Activated CD4-positive, CD25-positive, alpha-beta regulatory T cell (primary cell): ENCODE results near the gene EVI2A.
"Not testable (repeated sequence)": the region's sequence is repeated elsewhere in the genome, so short reads cannot be mapped to it uniquely, and the experiment has no call there.

Experiments
- DNase-seq, 4 experiments: peaks; one replicate each; lab custom pipeline; 2025; lab: John Stamatoyannopoulos, UW

EVI2A gene

DNA sequence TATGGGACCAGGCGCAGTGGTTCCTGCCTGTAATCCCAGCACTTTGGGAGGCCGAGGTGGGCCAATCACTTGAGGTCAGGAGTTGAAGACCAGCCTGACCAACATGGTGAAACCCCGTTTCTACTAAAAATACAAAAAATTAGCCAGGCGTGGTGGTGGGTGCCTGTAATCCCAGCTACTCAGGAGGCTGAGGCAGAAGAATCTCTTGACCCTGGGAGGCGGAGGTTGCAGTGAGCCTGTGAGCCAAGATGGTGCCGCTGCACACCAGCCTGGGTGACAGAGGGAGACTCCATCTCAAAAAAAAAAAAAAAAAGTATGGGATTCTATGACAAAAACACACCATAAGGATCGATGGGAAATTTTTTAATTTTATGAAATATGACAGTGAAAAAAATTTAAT is 9.2 kb downstream of the EVI2A start:
- DNase-seq = peak in 1 of 4 experiments; percentile 23

- no peak for DNase-seq
Measured at GRCh38 chr17:31311526-31311925, 9.9 kb downstream of the EVI2A start.

DNA sequence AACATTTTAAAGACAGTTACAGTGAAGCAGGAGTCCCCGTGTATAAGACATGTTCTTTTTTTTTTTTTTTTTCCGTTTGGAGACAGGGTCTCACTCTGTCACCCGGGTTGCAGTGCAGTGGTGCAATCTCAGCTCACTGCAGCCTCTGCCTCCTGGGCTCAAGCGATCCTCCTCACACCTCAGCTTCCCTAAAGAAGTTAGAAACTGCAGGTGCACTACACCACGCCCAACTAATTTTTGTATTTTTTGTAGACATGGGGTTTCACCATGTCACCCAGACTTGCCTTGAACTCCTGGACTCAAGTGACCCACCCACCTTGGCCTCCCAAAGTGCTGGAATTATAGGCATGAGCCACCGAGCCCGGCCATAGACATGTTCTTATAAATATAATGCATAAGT is 10.5 kb downstream of the EVI2A start:
- DNase-seq = no peak

DNA sequence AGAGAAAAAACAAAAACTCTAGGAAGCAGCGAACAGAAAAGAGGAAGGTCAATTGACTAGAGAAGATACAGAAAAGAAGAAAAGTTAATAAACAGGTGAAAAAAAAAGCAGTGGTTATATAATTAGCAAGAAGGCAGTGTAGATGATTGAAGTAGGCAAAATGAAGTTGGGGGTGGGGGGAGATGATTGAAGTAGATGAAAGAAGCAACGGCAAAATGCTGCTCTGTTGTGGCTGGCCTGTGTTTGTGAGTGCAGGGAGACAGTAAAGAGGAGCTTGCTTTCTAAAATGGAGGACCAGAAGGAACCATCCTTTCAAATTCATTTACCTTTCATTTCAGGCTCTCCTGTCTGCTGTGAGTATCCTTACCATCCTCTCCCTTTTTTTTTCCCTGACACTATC is 11.2 kb downstream of the EVI2A start:
- peak in 2 of 4 experiments; percentile 19 to 32 for DNase-seq

DNA sequence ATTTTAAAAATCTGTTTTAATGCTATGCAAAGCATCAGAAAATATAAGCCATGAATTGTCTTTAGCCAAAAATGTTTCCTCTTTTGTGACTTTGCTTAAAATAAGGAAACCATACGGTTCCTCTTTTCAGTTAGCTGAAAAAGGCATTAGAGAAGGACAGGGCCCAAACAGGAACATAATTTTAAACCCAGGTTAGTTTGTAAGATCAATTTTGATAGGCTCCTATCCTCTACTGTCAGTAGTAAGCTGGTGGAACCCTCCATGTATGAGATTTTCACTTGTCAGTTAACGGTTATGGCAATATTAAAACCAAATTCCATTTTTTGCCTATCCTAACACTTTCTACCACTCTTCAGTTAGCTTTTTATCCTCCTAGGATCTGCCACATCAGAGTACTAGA is 11.9 kb downstream of the EVI2A start:
- no peak for DNase-seq

- no peak for DNase-seq
Measured at GRCh38 chr17:31308372-31309334, 12.8 kb downstream of the EVI2A start.

DNA sequence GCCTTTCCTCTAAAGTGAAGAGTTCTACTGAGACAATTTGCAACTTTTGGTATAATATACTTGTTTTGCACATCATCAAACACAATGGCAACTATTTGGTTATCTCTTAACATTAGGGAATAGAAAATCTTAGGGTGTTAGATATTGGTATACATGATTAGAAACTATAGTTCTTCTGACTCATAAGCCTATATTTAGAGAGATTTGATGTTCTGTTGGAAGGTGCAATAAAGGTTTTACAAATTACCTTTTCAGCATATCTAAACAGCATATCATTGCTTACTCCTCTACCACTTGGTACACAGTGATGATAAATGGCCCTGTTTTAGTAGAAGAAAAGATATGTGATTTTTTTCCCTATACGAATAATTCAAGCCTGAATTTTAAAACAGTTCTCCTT is 13.8 kb downstream of the EVI2A start:
- DNase-seq = no peak

- no peak for DNase-seq
Measured at GRCh38 chr17:31299624-31300023, 21.8 kb downstream of the EVI2A start.

- no peak for DNase-seq
Measured at GRCh38 chr17:31297090-31297489, 24.3 kb downstream of the EVI2A start, which contains the start of gene OMG. OMG (minus strand) TSS chr17:31297239; CDS start chr17:31296331, 908 bp downstream.

DNA sequence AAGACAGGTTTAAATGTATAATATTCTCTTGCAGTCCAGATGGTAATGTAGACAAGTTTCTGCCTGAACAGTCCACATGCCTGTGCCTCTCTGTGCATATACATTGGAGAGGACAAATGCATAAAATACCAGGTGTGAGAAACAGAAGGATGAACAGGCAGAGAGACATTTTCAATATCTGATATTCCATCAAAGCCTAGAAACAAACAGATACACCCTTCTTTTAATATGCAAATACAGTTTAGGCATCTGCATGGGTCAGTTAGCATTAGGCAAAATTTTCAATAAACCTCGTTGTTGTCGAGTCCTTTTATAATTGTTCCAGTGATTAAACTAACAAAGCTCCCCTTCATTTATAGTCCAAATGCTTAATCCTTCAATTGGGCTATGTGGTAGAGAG is 25.3 kb downstream of the EVI2A start:
- DNase-seq = no peak

DNA sequence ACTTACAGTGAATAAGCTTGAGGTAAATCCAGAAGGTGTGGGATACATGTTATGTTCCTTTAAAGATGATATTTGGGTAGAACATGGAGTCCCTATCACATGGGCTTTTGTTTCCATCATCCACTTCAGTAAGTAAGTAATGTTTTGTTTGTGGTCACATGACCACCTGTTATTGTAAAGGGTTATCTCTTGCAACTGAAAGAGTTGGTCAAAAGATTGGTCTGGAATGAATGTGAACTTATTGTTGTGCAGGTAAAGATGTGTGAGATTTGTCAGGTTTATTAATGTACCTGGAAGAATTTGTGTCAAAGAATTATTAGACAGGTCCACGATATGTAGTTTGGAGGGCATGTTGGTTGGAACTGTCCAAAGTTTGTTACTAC is 25.9 kb downstream of the EVI2A start:
- no peak for DNase-seq

GRCh38 chr17:31294820-31295488 is 26.5 kb downstream of the EVI2A start:
- DNase-seq = no peak

- no peak for DNase-seq
Measured at GRCh38 chr17:31294231-31294630, 27.2 kb downstream of the EVI2A start.

DNA sequence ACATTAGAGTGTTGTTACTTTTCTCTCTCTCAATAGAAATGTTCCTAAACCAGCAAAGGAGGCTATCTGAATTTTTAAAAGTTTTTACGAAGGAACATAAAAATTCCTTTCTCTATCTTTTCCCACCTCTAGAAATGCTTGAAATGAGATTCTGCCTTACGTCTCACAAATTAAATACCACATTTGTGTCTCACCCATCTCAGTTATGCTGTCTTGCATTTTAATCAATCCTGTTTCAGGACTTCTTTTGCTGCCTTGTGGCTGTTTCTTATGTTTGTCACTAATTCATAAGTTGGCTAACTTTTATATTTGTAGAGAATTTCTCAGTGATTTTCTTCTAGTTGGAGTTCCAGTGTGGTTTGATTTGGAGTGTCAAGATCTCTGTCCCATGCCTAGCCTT is 27.8 kb downstream of the EVI2A start:
- no peak for DNase-seq

DNA sequence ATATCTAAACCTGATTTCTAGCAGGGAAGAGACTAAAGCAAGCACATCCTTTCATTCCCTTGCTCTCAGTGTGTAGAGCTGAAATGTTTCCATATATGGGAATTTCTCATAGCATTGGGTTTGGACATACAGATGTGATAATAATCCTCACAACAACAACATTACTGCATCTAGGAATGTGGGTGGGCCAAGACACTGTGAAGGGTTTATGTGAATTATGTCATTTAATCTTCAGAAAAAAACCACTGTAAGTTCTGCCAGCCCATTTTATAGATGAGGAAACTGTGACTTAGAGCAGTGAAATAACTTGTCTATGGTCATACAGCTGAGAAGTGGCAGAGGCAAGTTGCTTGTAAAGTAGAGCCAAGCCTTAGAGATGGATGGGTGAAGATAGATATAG is 29.6 kb downstream of the EVI2A start:
- no peak for DNase-seq

- no peak for DNase-seq
Measured at GRCh38 chr17:31289790-31290189, 31.6 kb downstream of the EVI2A start.

DNA sequence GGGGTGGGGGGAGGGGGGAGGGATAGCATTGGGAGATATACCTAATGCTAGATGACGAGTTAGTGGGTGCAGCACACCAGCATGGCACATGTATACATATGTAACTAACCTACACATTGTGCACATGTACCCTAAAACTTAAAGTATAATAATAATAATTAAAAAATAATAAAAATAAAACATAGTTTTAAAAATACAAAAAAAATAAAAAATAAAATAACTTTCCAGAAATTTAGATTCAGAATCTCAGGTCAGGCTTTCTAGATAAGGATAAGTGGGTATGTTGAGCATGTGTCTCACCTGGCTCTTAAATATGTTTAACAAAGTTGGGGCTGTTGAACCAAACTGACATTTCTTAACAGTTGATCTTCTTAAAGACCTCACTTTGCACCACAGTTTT is 33.5 kb downstream of the EVI2A start:
- not testable (repeated sequence) for DNase-seq

DNA sequence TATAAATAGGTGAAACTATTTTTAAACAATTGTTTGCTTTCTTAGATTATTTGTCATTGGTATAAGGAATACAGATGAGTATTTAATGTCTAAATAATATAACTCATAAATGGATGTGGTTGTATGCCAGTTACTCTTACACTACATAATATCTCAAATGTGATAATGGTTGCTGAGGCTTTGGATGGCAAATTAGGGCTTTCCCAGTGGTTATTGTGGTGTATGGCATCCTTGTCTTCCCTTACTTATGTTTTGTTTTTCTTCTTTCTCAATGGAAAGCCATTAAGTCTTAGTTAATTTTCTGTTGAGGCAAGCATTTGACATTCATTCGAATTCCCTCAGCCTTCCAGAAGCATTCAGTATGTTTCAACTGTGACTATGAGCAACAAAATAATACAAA is 34.8 kb downstream of the EVI2A start:
- no peak for DNase-seq

- DNase-seq = no peak
Measured at GRCh38 chr17:31283841-31284240, 37.6 kb downstream of the EVI2A start.

- DNase-seq = no peak
Measured at GRCh38 chr17:31281061-31281460, 40.4 kb downstream of the EVI2A start.

- no peak for DNase-seq
Measured at GRCh38 chr17:31279401-31279800, 42.0 kb downstream of the EVI2A start.

DNA sequence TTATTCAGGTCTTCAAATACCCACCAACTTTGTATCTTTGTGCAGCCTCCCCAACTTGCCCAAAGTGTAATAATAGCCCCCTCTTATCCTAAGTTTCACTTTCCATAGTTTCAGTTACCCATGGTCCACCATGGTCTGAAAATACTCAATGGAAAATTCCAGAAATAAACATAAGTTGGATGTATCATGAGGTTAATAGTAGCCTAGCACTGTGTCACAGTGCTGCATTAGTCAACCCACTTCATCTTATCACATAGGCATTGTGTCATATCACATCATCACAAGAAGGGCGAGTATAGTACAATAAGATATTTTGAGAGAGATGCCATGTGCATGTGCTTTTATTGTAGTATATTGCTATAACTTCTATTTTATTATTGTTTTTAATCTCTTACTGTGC is 46.3 kb downstream of the EVI2A start:
- DNase-seq = no peak

DNA sequence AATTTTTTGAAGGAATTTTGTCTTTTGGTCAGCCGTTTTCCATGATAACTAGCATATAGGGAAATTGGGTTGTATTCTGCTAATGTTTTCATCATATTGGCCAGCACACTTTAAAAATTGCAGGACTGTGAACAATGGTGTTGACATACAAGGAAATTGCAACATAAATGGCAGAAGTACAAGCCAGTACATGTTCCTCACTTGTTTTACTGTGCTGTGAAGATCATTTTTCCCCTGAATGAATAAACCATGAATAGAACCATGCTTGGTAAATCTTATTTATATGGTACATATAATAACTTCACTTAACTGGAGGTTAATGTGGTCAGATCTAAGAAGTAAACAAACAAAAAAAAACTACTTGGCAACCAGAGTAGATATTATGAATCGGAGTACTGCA is 47.2 kb downstream of the EVI2A start:
- DNase-seq = no peak
